HG02623 (cell line): ENCODE results near the gene HACD1.

Source experiments
- ATAC-seq: cut with Tn5 transposase; IDR thresholded peaks from one replicate; pipeline ENCODE4 v1.9.1; 2021; ENCODE audit warnings: moderate library complexity; ENCODE audit not compliant: unreplicated experiment

Gene HACD1, protein sequence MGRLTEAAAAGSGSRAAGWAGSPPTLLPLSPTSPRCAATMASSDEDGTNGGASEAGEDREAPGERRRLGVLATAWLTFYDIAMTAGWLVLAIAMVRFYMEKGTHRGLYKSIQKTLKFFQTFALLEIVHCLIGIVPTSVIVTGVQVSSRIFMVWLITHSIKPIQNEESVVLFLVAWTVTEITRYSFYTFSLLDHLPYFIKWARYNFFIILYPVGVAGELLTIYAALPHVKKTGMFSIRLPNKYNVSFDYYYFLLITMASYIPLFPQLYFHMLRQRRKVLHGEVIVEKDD

DNA sequence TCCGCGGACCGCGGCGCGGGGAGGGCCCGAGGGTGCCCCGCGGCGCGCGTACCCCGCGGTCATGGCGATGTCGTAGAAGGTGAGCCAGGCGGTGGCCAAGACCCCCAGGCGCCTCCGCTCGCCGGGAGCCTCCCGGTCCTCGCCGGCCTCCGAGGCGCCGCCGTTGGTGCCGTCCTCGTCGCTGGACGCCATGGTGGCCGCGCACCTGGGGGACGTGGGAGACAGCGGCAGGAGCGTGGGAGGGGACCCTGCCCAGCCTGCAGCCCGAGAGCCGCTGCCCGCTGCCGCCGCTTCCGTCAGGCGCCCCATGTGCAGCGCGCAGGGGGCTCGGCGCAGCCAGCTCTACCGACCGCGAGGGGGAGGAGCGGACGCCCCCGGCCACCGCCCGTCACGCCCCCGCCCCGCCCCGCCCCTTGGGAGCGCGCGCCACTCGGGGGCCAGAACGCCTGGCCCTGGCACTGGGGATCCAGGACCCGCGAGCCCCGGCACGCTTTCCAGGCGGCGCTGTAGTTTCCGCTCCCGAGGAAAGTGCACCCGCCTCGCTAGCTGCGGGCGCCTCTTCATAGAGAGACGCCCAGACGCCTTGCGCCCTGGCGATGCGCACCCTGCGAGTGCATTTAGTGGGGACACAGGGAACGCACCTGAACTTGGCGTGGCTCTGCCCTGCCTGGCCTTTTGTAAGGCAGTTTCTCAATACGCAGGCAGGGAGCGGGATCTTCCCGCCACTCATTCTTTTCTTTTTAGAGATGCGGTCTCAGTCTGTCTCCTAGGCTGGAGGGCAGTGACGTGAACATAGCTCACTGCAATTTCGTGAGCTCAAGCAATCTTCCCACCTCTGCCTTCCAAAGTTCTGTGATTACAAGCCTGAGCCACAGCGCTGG is at the start of gene HACD1:
Gene HACD1, minus strand, starts transcription at position 344 of the 881 bp plus-strand sequence. Its CDS starts 35 bp downstream, at position 309.
- ATAC-seq = peak; percentile 59

DNA sequence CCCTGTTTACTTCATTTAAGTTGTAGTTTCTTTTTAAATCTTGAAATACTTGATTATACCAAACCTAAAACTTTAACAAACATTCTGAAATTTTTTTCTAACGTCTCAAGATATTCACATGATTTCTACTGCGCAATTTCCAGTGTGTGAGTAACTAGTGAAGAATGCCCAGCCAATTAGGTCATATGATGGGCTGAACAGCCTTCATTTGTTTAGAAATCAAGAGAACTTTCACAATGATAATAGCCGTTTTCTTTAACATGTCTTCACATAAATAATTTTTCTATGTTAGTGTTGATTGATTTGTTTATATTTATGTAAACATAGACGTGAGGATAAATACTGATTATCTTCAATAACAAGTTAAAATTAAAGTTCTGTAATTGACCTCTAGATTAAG is 48.6 kb upstream of the HACD1 start:
- ATAC-seq = no peak

DNA sequence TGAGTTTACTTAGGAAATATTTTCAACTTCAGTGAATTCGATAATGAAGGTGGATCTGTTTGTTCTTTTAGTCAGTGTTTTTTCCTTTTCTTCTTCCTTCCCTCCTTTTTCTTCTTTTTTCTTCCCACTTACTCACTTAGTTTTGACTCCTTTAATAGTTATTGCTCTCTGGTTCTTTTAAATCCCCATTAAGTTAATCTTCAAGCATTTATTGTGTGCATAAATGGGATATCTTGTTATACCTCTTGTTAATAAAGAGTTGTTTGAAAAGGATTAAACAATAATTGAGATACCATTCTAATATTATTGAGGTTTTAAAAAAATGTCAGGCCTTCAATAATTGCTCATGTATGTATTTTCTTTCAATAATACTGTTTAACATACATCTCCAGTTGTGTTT is 46.3 kb upstream of the HACD1 start:
- no peak for ATAC-seq

DNA sequence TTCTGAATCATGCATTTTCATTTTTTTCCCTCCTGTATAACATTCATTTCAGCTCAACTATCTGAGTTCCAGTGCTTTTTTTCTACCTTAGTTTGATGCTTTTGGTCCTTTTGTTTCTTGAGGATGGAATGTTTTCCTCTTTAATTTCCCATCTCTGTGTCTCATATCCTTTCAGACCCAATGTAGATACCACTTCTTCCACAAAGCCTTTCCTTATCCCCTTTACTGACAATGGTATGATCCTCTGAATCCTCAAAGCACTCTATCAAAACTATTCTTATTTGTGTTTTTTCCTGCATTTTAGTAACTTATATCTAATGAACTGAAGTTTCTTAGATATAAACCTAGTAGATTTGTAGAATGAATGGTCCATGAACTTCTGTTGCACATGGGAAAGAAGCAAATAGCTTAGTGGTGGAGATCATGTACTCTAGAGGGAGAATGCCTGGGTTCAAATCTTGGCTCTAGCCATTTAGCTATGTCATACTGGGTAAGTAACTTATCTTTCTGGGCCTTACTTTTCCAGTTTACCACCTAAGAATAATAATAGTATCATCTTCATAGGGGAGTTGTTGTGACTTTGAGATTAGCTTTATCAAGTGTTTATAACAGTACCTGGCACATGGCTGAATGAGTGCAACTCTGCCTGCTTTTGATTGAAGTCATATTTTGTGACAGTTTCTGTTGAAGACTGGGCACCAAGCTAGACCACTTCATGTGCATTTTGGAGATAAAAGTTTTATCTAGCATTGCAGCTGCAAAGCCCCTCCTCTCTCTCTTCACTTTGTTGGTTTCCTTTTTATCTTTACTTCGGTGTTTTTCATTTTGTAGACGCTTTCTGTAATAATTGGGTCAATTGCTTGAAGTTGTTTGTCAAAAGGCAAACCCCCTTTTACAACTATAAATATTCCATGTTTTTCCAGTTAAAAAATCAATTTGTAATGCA is 45.3 kb upstream of the HACD1 start:
- no peak for ATAC-seq

DNA sequence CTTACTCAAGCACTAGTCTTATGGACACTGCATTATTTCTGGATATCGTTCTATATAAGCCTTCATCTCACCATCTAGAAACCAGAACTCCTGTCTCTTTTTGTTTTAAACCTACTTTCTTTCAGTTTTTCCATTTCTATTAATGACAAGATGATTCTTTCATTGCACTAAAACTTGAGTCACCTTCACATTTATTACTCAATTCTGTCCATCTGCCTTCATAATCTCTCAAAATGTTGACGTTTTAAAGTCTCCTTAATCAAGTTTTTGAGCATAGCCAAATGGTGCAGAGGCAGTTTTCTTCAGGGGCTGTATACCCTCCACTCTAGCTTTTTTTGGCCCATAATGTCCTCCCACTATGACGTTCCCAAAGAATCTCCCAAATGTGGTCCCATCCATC is 44.3 kb upstream of the HACD1 start:
- ATAC-seq = no peak

DNA sequence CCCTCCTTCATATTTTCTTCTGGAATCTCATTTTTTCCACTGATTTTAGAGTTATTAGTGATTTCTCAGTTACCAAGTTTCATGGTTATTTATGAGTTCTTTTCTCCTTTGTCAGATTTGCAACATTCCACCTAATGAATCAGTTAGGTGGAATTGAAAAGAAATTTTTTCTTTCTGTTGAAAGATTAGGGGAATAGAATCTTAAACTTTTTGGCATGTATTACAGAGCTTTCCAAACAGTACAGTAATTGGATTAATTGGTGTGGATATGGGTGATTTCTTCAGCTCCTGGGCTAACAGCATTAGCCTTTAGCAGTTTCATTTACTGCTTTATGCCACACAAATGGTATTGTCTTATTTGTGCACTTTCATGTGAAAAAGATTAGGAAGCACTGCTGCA is 43.7 kb upstream of the HACD1 start:
- ATAC-seq = no peak

DNA sequence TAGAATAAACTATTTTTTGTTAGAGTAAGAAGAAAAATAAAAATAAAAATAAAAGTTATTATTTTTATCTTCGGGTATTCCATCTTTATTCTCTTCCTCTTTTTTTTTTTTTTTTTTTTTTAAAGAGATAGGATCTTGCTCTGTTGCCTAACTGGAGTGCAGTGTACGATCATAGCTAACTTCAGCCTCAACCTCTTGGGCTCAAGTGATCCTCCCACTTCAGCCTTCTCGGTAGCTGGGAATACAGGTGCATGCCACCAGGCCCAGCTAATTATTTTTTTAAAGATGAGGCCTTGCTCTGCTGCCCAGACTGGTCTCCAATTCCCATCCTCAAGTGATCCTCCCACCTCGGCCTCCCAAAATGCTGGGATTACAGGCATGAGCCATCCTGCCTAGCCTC is 42.2 kb upstream of the HACD1 start:
- ATAC-seq = no peak

DNA sequence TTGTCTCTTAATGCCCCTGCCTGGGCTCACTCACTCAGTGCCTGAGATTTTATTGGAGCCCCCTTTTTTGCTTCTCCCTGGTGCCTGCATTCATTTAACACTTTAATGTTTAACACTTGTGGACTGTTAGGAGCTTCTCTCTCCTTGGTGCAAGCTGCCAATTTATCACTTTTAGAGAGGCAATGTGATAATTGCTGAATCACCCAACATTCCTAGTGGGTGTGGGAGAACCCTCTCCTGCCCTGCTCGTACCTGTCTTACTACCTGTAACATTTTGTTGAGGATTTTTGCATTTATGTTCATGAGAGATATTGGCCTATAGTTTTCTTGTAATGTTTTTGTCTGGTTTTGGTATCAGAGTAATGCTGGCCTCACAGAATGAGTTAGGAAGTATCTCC is 39.9 kb upstream of the HACD1 start:
- ATAC-seq = no peak

DNA sequence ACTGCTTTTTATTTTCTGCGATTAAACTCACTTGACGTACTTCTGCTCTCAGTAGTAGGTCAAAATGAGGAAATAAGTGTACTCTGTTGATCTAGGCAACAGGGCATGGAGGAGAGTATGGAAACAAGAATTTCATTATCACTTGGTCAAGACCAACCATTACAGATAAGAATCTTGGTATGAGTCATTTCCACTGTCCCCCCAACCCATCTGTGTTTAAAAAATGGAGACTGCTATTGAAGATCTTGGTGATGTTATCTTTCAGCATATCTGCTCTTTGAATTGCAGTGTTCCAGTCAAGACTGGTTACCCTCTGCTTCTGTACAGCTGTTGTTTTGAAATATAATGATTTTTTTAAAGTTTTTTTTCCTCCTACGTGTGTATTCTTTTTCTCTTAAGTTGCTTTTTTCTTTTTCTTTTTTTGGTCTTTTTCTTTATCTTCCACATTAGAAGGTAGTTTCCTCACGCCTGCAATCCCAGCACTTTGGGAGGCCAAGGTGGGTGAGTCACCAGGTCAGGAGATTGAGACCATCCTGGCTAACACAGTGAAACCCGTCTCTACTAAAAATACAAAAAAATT is 38.5 kb upstream of the HACD1 start:
- peak; percentile 79 for ATAC-seq

DNA sequence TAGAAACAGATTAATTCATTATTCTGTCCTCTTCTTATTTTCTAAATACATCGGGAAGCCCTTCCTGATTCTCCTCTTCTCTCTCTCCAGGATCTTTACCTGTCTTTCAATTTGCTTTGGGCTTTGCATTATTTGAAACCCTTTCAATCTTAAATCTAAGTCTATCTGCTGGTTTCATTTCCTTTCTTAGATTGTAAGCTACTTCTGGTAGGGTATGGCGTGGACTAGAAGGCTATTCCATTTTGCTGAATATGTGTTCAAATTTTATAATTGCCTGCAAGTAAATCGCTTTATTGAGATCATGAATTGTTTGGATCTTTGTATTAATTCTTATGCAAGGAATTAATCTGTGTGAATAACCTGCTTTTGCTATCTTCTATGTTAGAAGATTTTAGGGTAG is 37.8 kb upstream of the HACD1 start:
- no peak for ATAC-seq

DNA sequence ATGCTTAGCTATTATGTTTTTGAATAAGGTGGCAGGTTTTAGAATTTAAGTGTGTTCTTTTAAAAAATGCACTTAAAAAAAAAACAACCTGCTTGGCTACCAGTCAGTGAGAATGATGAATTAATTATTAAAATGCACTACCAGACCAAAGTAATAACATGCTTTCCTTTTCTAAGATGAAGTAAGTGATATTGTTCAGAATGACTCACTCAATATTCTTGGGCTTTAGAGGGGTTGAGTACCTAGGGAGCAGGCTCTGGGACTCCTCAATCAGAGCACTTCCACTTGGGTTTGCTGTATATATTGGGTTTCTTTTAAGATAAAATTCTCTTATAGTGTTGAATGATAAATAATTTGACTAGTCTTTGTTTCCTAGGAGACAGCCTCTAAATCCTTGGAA is 35.4 kb upstream of the HACD1 start:
- no peak for ATAC-seq

DNA sequence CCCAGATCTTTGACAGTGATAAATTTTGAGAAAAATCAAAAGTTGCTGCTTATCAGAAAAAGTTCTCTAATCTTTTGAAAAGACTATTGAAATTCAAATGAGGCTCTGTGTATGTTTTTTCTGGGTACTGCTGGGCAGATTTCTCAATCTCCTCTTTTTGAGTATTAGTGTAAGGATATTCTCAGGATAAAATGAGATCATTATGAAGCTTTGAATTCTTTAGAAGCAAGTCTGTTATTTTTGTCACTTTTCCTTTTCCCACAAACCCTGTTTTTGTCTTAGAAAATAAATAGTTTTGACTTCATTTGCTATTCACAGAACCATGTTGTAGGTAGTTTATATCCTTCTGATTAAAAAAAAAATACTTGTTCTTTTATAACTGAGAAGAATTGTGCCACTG is 34.7 kb upstream of the HACD1 start:
- ATAC-seq = no peak

DNA sequence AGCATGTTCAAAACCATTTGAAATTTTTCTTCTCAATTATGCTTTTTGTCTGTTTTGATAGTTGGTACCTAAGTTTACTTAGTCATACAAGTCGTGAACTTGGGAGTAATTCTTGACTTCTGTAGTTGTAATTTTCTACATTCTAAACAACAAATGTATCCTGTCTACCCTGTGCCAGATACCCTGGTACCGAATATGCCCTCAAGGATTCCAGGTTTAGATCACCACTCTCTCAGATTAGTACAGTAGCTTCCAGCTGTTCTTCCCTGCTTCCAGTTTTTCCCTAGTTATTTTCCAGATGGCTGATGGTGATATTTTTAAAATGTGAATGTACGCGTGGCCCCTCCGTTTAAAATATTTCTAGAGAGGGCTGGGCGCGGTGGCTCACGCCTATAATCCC is 33.2 kb upstream of the HACD1 start:
- no peak for ATAC-seq

DNA sequence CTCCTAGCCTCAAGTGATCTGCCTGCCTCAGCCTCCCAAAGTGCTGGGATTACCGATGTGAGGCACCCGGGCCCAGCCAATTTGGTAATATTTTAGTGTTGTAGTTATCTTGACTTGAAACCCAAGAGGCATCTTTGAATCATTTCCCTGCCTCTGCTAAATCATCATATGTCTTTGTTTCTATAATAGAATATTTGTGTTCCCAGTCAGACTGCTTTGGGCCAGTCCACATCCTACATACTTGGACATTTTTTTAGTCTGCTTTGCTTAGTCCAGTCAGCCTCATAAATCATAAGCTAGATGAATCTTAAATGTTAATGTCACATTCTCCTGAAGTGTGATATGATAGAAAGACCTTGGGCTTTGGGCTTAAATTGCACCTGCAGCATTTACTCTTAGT is 32.7 kb upstream of the HACD1 start:
- ATAC-seq = no peak

DNA sequence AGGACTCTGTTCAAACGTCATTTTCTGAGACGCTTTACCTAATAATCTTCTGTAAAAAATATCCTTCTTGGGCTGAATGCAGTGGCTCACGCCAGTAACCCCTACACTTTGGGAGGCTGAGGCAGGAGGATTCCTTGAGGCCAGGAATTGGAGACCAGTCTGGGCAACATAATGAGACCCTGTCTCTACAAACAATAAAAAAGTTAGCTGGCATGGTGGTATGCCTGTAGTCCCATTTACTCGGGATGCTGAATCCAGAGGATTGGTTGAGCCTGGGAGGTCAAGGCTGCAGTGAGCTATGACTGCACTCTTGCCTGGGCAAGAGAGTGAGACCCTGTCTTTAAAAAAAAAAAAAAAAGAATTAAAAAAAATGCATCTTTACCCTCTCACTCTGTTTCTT is 31.9 kb upstream of the HACD1 start:
- ATAC-seq = no peak

DNA sequence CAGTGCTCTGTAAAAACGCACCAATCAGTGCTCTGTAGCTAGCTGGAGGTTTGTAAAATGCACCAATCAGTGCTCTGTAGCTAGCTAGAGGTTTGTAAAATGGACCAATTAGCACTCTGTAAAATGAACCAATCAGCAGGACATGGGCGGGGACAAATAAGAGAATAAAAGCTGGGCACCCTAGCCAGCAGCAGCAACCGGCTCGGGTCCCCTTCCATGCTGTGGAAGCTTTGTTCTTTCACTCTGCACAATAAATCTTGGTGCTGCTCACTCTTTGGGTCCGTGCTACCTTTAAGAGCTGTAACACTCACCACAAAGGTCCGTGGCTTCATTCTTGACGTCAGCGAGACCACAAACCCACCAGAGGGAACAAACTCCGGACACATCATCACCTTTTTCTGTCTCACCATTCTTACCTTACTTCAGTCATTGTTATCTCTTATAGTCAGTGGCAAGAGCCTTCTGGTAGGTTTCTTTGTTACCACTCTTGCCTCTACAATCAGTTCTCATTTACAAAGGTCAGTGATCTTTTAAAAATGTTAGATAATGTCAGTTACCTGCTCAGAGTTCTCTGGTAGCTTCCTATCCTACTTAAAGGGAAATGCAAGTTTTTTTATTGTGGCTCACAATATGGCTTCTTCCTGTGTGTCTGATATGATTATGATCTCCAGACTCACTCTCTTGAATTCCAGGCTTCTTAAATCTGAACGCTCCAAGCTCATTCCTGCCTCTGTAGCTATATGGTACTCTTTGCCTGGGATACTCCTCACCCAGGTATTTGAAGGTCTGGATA is 31.3 kb upstream of the HACD1 start:
- no peak for ATAC-seq

DNA sequence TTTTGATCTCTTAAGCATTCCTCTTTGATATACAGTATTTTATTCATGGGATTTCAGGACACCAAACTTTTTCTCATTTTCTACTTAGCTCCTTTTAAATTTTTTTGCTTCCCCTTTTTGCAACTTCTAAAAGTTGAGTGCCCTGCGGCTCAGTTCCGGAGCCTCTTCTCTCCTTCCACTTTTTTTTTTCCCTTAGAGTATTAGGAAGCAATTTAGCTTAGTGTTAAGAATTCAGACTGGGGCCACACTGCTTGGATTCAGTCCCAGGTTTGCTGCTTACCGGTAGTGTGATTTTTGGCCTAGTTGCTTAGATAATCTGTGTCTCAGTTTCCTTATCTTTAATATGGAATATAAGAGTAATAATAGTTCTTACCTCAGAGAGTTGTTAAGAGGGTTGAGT is 30.2 kb upstream of the HACD1 start:
- ATAC-seq = no peak

DNA sequence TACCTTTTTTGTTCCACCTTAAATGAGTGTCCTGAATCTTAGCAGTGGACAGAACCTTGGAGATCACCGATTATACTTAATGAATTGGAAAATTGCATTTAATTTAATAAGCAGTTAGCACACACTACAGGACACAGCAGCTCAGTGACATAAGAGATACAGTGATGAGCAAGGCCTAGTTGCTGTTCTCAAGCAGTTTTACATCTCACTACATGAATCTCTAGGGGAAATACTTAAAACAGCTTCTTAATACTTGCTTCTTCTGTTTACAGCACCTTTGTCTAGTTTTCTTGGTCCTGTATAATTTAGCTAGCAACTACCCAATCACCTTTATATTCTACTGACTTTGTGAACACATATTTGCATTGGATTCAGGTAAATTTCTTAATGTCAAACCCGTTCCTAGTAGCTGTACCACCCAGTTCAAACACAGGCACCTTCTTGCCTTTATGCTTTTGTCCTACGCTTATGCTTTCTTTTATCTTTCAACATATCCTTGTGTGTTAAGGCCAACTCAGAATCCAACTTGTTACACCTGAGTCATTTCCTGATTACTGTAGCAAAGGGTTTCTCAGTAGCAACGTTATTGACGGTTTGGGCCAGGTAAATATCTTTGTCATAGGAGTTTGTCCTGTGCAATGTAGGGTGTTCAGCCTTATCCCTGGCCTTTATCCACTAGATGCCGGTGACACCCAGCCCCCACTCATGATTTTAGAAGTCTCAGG is 28.6 kb upstream of the HACD1 start:
- ATAC-seq = no peak

DNA sequence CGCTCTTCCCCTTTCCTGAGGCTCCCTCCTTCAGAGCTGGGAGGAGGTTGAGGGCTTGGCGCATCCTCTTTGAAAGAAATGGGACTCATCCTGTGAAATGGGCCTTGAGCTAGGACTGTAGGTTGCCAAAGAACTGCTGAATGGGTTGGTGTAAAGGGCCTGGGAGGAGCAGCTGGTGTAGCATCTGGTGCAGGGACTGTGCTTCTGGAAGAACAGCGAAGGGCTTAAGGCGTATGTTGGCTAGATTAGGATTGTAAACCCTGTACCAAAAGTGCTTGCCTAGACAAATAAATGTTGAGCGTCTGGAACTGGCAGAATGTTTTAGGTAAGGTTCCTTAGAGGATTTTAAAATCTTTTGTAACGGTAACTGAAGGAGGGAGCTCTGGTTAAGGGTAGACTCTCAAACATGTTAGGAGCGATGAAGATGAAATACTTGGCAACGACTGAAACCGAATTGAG is 27.3 kb upstream of the HACD1 start:
- peak; percentile 25 for ATAC-seq
